ENCODE measurements around the gene JPH2. TPM values are rescaled to one million over a fixed set of nuclear protein-coding genes. Genes with fewer than 3 reads are reported as not detected.

Gene JPH2
- total RNA-seq, 1 donor from 2014 or later, result 182 TPM

Other genes with a start within 250 kb of the JPH2 start
- 35.2 TPM for gene OSER1, start 23.6 kb upstream of the JPH2 start, total RNA-seq
- 0.42 TPM for gene GDAP1L1, start 60.1 kb upstream of the JPH2 start, total RNA-seq
- 175 TPM for gene FITM2, start 124.0 kb upstream of the JPH2 start, total RNA-seq
- not detected for gene R3HDML, start 149.9 kb upstream of the JPH2 start, total RNA-seq
- not detected for gene HNF4A, start 168.5 kb upstream of the JPH2 start, total RNA-seq